Activated CD8-positive, alpha-beta memory T cell treated with anti-CD3 and anti-CD28 coated beads, Interleukin-2, amount 50 U/mL, for 24 hours (primary cell): ENCODE data around the gene MIA2.

Experiments used
- DNase-seq: peaks from one replicate; pipeline ENCODE4 v3.0.0-alpha.2; 2020; ENCODE audit errors: extremely low read depth

MIA2 gene

DNA sequence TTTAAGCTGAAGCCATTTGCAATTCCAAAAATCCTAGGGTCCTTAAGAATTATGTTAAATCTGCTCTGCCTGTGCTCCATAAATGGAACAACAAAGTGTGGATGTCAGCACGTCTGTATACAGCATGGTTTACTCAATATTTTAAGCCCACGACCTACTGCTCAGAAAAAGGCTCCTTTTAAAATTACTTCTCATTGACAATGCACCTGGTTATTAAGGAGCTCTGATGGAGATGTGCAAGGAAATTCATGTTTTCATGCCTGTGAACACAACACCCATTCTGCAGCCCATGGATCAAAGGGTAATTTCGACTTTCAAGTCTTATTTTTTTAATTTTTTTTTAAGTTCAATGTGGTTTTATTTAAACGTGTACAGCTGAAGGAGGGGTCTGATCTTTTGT, 150.5 kb downstream of the MIA2 start:
- DNase-seq: no peak

- DNase-seq: no peak
Observed at GRCh38 chr14:39393289-39393688, 159.6 kb downstream of the MIA2 start.

DNA sequence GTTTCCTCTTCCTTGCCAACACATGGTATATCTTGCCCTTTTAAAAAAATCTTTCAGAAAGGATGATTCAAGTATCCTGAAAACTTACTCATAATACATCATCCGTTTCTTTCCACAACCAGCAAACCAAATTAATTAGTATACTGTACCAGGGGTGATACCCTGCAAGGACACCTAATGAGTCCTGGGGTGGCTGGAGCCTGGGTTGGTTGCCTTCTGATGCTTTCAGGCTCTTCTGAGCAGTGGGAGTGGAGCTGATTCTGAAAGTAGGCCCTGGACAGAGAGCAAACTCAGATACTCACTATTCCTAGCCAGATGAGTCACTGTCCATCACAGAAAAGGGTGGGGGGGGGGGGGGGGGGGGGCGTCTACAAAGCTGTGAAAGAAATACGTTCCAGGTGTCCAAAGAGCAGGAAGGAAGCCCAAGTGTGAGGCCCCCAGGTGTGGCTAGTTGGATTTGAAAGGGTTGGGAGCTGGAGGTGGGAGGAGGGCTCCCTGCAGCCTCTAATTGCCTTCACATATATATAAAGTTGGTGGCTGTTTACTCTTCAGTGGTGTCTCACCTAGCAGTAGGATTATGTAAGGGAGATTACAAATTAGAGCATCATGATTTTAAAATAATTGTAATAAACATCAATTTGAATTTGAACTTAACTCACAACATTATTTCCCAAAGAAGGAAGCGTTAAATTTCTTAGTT, 162.0 kb downstream of the MIA2 start:
- no peak for DNase-seq

DNA sequence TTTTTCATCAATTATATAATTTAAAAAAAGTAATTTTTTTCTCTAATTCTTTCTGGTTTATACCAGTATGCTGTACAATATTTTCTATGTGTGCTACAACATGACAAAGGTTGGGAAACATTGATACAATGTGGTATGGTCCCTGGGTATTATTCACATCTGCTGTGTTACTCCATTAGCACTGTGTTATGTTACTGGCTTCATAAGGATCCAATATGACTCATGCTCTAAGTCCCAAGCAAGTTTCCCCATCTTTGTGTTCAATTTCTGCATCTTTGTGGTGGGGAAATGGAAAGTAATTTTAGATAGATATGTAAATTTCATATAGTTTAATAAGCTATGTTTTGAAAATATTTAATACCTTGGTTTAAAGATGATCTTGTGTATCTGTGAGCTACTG, 162.7 kb downstream of the MIA2 start:
- no peak for DNase-seq

- no peak for DNase-seq
Observed at GRCh38 chr14:39398382-39398781, 164.7 kb downstream of the MIA2 start.

- no peak for DNase-seq
Observed at GRCh38 chr14:39406560-39406959, 172.8 kb downstream of the MIA2 start.

DNA sequence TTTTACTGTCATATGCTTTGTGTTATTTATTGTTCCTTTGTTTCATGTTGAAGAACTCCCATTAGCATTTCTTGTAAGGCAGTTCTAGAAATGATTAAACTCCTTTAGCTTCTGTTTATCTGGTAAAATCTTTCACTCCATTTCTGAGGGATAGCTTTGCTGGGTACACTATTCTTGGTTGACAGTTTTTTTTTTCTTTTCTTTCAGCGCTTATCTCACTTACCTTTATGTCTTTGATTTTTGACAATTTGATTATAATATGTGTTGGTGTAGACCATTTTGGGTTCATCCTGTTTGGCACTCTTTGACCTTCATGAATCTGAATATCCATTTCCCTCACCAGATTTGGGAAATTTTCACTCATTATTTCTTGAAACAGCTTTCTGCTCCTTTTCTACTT, 182.4 kb downstream of the MIA2 start:
- DNase-seq: no peak

- DNase-seq: no peak
Observed at GRCh38 chr14:39417014-39417413, 183.3 kb downstream of the MIA2 start.

- no peak for DNase-seq
Observed at GRCh38 chr14:39419272-39419671, 185.6 kb downstream of the MIA2 start.

DNA sequence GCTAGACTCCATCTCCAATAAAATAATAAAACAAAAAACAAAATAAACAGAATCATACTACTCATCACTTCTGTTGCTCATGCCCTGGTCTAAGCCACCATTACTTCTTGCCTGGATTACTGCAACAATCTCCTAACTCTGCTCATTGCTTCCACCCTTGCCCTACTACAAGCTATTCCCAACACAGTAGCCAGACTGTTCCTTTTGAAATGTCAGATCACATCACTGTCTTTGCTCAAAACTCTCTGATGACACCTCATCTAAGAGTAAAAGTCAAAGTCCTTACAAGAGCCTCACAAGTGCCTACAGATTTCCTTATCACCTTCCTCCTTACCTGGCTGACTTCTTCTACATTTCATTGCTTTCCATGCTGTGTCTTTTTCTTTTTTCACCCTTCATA, 188.5 kb downstream of the MIA2 start:
- no peak for DNase-seq

DNA sequence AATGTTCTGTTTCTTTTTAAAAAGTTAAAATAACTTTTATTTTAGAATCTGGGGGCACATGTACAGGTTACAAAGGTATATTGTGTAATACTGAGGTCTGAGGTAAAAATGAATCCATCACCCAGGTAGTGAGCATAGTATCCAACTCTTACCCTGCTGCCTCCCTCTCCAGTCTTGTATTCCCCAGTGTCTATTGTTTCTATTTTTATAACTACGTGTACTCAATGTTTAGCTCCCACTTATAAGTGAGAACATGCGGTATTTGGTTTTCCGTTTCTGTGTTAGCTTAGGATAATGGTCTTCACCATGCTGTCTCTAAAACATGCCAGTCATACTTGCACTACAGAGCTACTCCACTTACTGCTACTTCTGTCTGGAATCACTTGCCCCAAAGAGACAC, 190.1 kb downstream of the MIA2 start:
- DNase-seq: no peak

DNA sequence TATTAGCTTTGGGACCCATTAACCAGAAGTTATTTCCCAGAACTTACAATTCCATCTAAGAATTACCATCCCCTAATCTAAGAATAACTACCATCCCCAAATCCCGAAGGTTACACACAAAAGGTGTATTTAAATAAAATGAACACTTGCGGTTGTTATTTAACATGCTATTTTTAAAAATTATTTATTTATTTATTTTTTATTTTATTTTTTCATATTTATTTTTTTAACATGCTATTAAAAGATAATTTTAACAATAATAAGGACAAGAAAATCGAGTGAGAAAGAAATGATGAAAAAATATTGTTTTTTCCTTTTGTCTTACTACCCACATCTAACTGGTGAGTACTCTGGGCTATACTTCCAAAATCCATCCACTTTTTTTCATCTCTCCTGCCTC, 192.2 kb downstream of the MIA2 start:
- DNase-seq: no peak

DNA sequence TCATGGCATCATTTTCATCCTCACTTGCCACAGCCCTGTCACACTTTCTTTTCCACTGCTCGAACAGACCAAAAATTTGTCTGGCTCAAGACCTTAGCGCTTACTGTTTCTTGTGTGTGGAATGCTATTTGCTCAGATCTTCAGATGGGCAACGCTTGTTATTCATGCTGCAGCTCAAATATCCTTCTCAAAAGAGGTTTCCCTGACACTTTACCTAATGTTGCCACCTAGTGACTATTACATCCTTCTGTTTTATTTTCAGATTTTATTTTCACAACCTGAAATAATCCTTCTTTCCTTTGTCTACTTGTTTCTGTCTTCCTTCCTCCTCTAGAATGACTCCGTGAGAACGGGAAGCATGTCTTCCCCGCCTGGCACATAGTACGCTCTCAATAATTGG, 192.9 kb downstream of the MIA2 start:
- DNase-seq: no peak

DNA sequence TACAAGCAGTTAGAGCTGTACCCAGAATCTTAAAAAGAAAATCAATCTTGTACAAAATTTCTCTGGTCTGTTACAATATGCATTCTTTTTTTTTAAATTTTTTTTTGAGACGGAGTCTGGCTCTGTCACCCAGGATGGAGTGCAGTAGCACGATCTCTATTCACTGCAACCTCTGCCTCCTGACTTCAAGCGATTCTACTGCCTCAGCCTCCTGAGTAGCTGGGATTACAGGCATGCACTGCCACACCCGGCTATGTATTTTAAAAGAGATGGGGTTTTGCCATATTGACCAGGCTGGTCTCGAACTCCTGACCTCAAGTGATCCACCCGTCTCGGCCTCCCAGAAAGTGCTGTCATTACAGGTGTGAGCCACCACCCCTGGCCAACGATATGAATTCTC, 194.4 kb downstream of the MIA2 start:
- no peak for DNase-seq

GRCh38 chr14:39430762-39431415, 197.2 kb downstream of the MIA2 start:
- no peak for DNase-seq

GRCh38 chr14:39431416-39432178, 197.9 kb downstream of the MIA2 start:
- no peak for DNase-seq

DNA sequence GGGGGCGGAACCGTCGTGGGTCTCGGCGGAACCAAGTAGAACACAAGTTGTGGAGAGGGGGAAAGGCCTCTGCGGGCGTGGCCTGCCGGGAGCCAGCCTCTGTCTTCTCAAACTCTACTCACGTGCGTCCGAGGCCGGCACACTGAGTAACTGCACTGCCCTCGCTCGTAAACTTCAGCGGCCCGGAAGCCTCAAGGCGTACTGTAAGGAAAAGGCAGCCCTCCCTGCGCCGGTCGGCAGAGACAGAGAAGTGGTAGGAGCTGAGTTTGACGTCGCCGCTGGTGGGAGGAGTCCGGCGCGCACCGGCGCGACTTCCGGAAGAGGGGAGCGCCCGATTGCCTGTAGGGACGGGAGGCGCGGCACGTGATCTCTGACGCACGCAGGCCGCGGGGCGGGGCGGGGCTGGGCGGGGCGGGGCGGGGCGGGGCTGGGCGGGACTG, 198.5 kb downstream of the MIA2 start, which contains the start of gene FBXO33:
FBXO33 (minus strand) TSS at position 255 of the 440 bp plus-strand sequence. CDS start 271 bp downstream, outside the sequence.
- peak; percentile 93 for DNase-seq

- DNase-seq: peak; percentile 30
Observed at GRCh38 chr14:39432619-39433451, 199.1 kb downstream of the MIA2 start.

GRCh38 chr14:39433452-39433813, 199.7 kb downstream of the MIA2 start:
- DNase-seq: no peak

GRCh38 chr14:39434401-39434800, 200.7 kb downstream of the MIA2 start:
- DNase-seq: no peak

GRCh38 chr14:39435241-39435640, 201.5 kb downstream of the MIA2 start:
- DNase-seq: no peak
